ENCODE data around the gene RTTN. TPM values are rescaled to one million over a fixed set of nuclear protein-coding genes. Genes with fewer than 3 reads are reported as not detected.

The RTTN gene
- total RNA-seq, 1 donor from 2014 or later: 52.4 TPM

- H3K4me2 ChIP-seq: no peak overlapping the region
- H3K4me3 Mint-ChIP-seq: no peak overlapping the region
- H3K79me2 ChIP-seq (ENCODE audit: low read depth): no peaks in the 10 kb centered on the region
- peaks cover 2% of the 10 kb centered on the region for H3K27me3 Mint-ChIP-seq (ENCODE audit: insufficient read depth, low read depth)
- no peak overlapping the region for H3K9ac ChIP-seq
- no peaks in the 10 kb centered on the region for H3K4me1 ChIP-seq
- no peaks in the 10 kb centered on the region for H3K27me3 ChIP-seq
- no peak for TF ChIP-seq EZH2phosphoT487 (IDR thresholded peaks at IDR 0.05)
- no peak for DNase-seq (ENCODE audit: low spot score)
- H3K36me3 Mint-ChIP-seq: peaks cover 25% of the 10 kb centered on the region
- H3K9me3 ChIP-seq (ENCODE audit: low read depth): no peaks in the 10 kb centered on the region
- H3K4me3 ChIP-seq: no peak overlapping the region
- H3K27ac ChIP-seq: no peak overlapping the region
- no peaks in the 10 kb centered on the region for H3F3A ChIP-seq (ENCODE audit: low read depth)
- no peaks in the 10 kb centered on the region for H3K36me3 ChIP-seq
- no peaks in the 10 kb centered on the region for H4K20me1 ChIP-seq (ENCODE audit: low read depth)
- H3K27ac Mint-ChIP-seq: no peak overlapping the region
- no peaks in the 10 kb centered on the region for H3K9me3 Mint-ChIP-seq
- H3K4me1 Mint-ChIP-seq: no peaks in the 10 kb centered on the region
- H2AFZ ChIP-seq (replicated peaks): no peak overlapping the region
These were observed 185.5 kb downstream of the RTTN start for GRCh38 chr18:70019991-70020390.

- H3K36me3 Mint-ChIP-seq: peaks cover 20% of the 10 kb centered on the region
- DNase-seq (ENCODE audit: low spot score): no peak
- H3K4me3 Mint-ChIP-seq: no peak overlapping the region
- H3K9me3 Mint-ChIP-seq: no peaks in the 10 kb centered on the region
- Histone ChIP-seq H2AFZ (replicated peaks) (no peak overlapping the region), H3K4me2 (no peak overlapping the region), H3K27ac (no peak overlapping the region), H3K9me3 (ENCODE audit: low read depth) (no peaks in the 10 kb centered on the region), H4K20me1 (ENCODE audit: low read depth) (no peaks in the 10 kb centered on the region), H3K4me1 (no peaks in the 10 kb centered on the region), H3K36me3 (no peaks in the 10 kb centered on the region), H3K4me3 (no peak overlapping the region), H3F3A (ENCODE audit: low read depth) (no peaks in the 10 kb centered on the region), H3K79me2 (ENCODE audit: low read depth) (no peaks in the 10 kb centered on the region), H3K9ac (no peak overlapping the region), H3K27me3 (no peaks in the 10 kb centered on the region)
- no peaks in the 10 kb centered on the region for H3K4me1 Mint-ChIP-seq
- H3K27me3 Mint-ChIP-seq (ENCODE audit: insufficient read depth, low read depth): peaks cover 2% of the 10 kb centered on the region
- no peak for TF ChIP-seq CTCF (IDR thresholded peaks at IDR 0.05)
- TF ChIP-seq EZH2phosphoT487 (IDR thresholded peaks at IDR 0.05): no peak
- TF ChIP-seq EZH2 (IDR thresholded peaks at IDR 0.05): no peak
- H3K27ac Mint-ChIP-seq: no peak overlapping the region
These were observed 186.4 kb downstream of the RTTN start for GRCh38 chr18:70019136-70019535.

GRCh38 chr18:70015127-70015526 is 190.4 kb downstream of the RTTN start:
- H3K9ac ChIP-seq: no peak overlapping the region
- H3K4me1 Mint-ChIP-seq: no peaks in the 10 kb centered on the region
- no peak overlapping the region for H3K27ac Mint-ChIP-seq
- peaks cover 6% of the 10 kb centered on the region for H3K9me3 Mint-ChIP-seq
- H3K27me3 Mint-ChIP-seq (ENCODE audit: insufficient read depth, low read depth): peaks cover 2% of the 10 kb centered on the region
- H3K36me3 Mint-ChIP-seq: peaks cover 15% of the 10 kb centered on the region
- no peak overlapping the region for H3K4me3 Mint-ChIP-seq
- H3F3A ChIP-seq (ENCODE audit: low read depth): no peaks in the 10 kb centered on the region
- no peak overlapping the region for H3K27ac ChIP-seq
- no peak overlapping the region for H2AFZ ChIP-seq (replicated peaks)
- H3K27me3 ChIP-seq: no peaks in the 10 kb centered on the region
- DNase-seq (ENCODE audit: low spot score): no peak
- no peak overlapping the region for H3K4me2 ChIP-seq
- H3K79me2 ChIP-seq (ENCODE audit: low read depth): no peaks in the 10 kb centered on the region
- H4K20me1 ChIP-seq (ENCODE audit: low read depth): no peaks in the 10 kb centered on the region
- no peaks in the 10 kb centered on the region for H3K36me3 ChIP-seq
- H3K9me3 ChIP-seq (ENCODE audit: low read depth): no peaks in the 10 kb centered on the region
- H3K4me3 ChIP-seq: no peak overlapping the region
- H3K4me1 ChIP-seq: no peaks in the 10 kb centered on the region
- TF ChIP-seq CTCF (IDR thresholded peaks at IDR 0.05) (no peak), EZH2 (IDR thresholded peaks at IDR 0.05) (no peak), EZH2phosphoT487 (IDR thresholded peaks at IDR 0.05) (no peak)

GRCh38 chr18:70005580-70005979 is 199.9 kb downstream of the RTTN start:
- H3K4me3 ChIP-seq: no peak overlapping the region
- no peak for TF ChIP-seq EZH2 (IDR thresholded peaks at IDR 0.05)
- TF ChIP-seq EZH2phosphoT487 (IDR thresholded peaks at IDR 0.05): no peak
- no peak for TF ChIP-seq CTCF (IDR thresholded peaks at IDR 0.05)
- no peaks in the 10 kb centered on the region for H3K4me1 ChIP-seq
- no peak overlapping the region for H3K4me2 ChIP-seq
- H3K27me3 Mint-ChIP-seq (ENCODE audit: insufficient read depth, low read depth): peaks cover 3% of the 10 kb centered on the region
- no peaks in the 10 kb centered on the region for H3F3A ChIP-seq (ENCODE audit: low read depth)
- no peak overlapping the region for H3K27ac ChIP-seq
- H2AFZ ChIP-seq (replicated peaks): no peak overlapping the region
- H3K4me1 Mint-ChIP-seq: no peaks in the 10 kb centered on the region
- H4K20me1 ChIP-seq (ENCODE audit: low read depth): no peaks in the 10 kb centered on the region
- H3K36me3 Mint-ChIP-seq: peaks cover 21% of the 10 kb centered on the region
- H3K4me3 Mint-ChIP-seq: no peak overlapping the region
- no peak for DNase-seq (ENCODE audit: low spot score)
- no peaks in the 10 kb centered on the region for H3K9me3 ChIP-seq (ENCODE audit: low read depth)
- H3K27ac Mint-ChIP-seq: no peak overlapping the region
- no peaks in the 10 kb centered on the region for H3K79me2 ChIP-seq (ENCODE audit: low read depth)
- no peaks in the 10 kb centered on the region for H3K27me3 ChIP-seq
- peaks cover 11% of the 10 kb centered on the region for H3K9me3 Mint-ChIP-seq
- no peaks in the 10 kb centered on the region for H3K36me3 ChIP-seq
- H3K9ac ChIP-seq: no peak overlapping the region

Data from neural progenitor cell (in vitro differentiated cells).